Neural crest cell (in vitro differentiated cells): ENCODE results near the gene PCDHGA12. TPM values are rescaled to one million over a fixed set of nuclear protein-coding genes. Genes with fewer than 3 reads are reported as not detected.
"Not testable (repeated sequence)": the region's sequence is repeated elsewhere in the genome, so short reads cannot be mapped to it uniquely, and the experiment has no call there.

Experiments used
- DNase-seq: peaks from one replicate; pipeline ENCODE4 v3.0.0; 2021; ENCODE audit warnings: low read depth, mixed read lengths, low spot score
- H3K27ac Mint-ChIP-seq: one replicate; pipeline ENCODE4 v1.8.0; 2021; ENCODE audit warnings: mild to moderate bottlenecking, mixed read lengths; ENCODE audit not compliant: unreplicated experiment
- H3K27me3 Mint-ChIP-seq: 2 replicates; pipeline ENCODE4 v1.8.0; 2021; ENCODE audit warnings: low read depth, mild to moderate bottlenecking, mixed read lengths
- H3K36me3 Mint-ChIP-seq: 2 replicates; pipeline ENCODE4 v1.8.0; 2021; ENCODE audit warnings: low read depth, mild to moderate bottlenecking, mixed read lengths
- H3K4me1 Mint-ChIP-seq: 2 replicates; pipeline ENCODE4 v1.8.0; 2021; ENCODE audit warnings: mixed read lengths
- H3K4me3 Mint-ChIP-seq: one replicate; pipeline ENCODE4 v1.8.0; 2021; ENCODE audit warnings: mild to moderate bottlenecking, mixed read lengths
- H3K9me3 Mint-ChIP-seq: 2 replicates; pipeline ENCODE4 v1.8.0; 2021; ENCODE audit warnings: mixed read lengths
- total RNA-seq: library from RNA; stranded (reverse); gene quantifications from 2 replicates; pipeline ENCODE4 v1.2.1, GENCODE V29; 2021
- TF ChIP-seq, protein P1 (sequence below): fragments of 200-600 bp; sonication (generic); conservative IDR thresholded peaks from 2 replicates; pipeline ENCODE4 v1.5.0; 2021; ENCODE audit warnings: antibody characterized with exemption, mild to moderate bottlenecking

PCDHGA12 gene
- total RNA-seq, 1 donor from 2014 or later: 1.5 TPM

- H3K36me3 Mint-ChIP-seq: peaks cover 49% of the 10 kb centered on the region
- TF ChIP-seq, protein P1, sequence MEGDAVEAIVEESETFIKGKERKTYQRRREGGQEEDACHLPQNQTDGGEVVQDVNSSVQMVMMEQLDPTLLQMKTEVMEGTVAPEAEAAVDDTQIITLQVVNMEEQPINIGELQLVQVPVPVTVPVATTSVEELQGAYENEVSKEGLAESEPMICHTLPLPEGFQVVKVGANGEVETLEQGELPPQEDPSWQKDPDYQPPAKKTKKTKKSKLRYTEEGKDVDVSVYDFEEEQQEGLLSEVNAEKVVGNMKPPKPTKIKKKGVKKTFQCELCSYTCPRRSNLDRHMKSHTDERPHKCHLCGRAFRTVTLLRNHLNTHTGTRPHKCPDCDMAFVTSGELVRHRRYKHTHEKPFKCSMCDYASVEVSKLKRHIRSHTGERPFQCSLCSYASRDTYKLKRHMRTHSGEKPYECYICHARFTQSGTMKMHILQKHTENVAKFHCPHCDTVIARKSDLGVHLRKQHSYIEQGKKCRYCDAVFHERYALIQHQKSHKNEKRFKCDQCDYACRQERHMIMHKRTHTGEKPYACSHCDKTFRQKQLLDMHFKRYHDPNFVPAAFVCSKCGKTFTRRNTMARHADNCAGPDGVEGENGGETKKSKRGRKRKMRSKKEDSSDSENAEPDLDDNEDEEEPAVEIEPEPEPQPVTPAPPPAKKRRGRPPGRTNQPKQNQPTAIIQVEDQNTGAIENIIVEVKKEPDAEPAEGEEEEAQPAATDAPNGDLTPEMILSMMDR: peak; percentile 71
- H3K9me3 Mint-ChIP-seq: peaks cover 30% of the 10 kb centered on the region
- H3K27ac Mint-ChIP-seq, H3K4me1 Mint-ChIP-seq, H3K27me3 Mint-ChIP-seq, DNase-seq: not testable (repeated sequence)
- peak within 1 kb of the TSS; percentile 44 for H3K4me3 Mint-ChIP-seq
Measured at GRCh38 chr5:141387557-141388311, 42.6 kb upstream of the PCDHGA12 start, which contains the start of gene PCDHGB4. Gene PCDHGB4, plus strand, starts transcription at chr5:141387698. Its CDS starts 187 bp downstream, at chr5:141387885.

GRCh38 chr5:141388661-141389060 lies 41.6 kb upstream of the PCDHGA12 start:
- DNase-seq: no peak
- peaks cover 30% of the 10 kb centered on the region for H3K9me3 Mint-ChIP-seq
- no peak overlapping the region for H3K27ac Mint-ChIP-seq
- no peaks in the 10 kb centered on the region for H3K27me3 Mint-ChIP-seq
- peaks cover 51% of the 10 kb centered on the region for H3K36me3 Mint-ChIP-seq
- no peak overlapping the region for H3K4me3 Mint-ChIP-seq
- no peaks in the 10 kb centered on the region for H3K4me1 Mint-ChIP-seq
- TF ChIP-seq, protein P1: no peak

DNA sequence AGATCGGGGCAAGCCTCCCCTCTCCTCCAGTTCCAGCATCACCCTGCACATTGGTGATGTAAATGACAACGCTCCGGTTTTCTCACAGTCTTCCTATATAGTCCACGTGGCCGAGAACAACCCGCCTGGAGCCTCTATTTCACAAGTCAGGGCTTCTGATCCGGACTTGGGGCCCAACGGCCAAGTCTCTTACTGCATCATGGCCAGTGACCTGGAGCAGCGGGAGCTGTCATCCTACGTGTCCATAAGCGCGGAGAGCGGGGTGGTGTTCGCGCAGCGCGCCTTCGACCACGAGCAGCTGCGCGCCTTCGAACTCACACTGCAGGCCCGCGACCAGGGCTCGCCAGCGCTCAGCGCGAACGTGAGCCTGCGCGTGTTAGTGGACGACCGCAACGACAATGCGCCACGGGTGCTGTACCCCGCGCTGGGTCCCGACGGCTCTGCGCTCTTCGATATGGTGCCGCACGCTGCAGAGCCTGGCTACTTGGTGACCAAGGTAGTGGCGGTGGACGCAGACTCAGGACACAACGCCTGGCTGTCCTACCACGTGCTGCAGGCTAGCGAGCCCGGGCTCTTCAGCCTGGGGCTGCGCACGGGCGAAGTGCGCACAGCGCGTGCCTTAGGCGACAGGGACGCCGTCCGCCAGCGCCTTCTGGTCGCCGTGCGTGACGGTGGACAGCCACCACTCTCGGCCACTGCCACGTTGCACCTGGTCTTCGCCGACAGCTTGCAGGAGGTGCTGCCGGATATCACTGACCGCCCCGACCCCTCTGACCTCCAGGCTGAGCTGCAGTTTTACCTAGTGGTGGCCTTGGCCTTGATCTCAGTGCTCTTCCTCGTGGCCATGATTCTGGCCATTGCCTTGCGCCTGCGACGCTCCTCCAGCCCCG lies 40.9 kb upstream of the PCDHGA12 start:
- Mint-ChIP-seq H3K4me3 (no peak overlapping the region), H3K4me1 (no peaks in the 10 kb centered on the region), H3K36me3 (peaks cover 57% of the 10 kb centered on the region), H3K27ac (peak overlapping the region; percentile 41), H3K9me3 (peaks cover 31% of the 10 kb centered on the region), H3K27me3 (no peaks in the 10 kb centered on the region)
- no peak for DNase-seq
- TF ChIP-seq, protein P1: no peak

GRCh38 chr5:141392429-141393198 lies 37.7 kb upstream of the PCDHGA12 start, which contains the start of gene PCDHGA8:
Gene PCDHGA8, plus strand, starts transcription at chr5:141392633. Its CDS starts 181 bp downstream, at chr5:141392814.
- Mint-ChIP-seq H3K4me1 (no peaks in the 10 kb centered on the region), H3K4me3 (no peak within 1 kb of the TSS), H3K27ac (no peak within 1 kb of the TSS), H3K36me3 (peaks cover 43% of the 10 kb centered on the region), H3K9me3 (peaks cover 24% of the 10 kb centered on the region), H3K27me3 (no peaks in the 10 kb centered on the region)
- TF ChIP-seq, protein P1: no peak
- DNase-seq: no peak

DNA sequence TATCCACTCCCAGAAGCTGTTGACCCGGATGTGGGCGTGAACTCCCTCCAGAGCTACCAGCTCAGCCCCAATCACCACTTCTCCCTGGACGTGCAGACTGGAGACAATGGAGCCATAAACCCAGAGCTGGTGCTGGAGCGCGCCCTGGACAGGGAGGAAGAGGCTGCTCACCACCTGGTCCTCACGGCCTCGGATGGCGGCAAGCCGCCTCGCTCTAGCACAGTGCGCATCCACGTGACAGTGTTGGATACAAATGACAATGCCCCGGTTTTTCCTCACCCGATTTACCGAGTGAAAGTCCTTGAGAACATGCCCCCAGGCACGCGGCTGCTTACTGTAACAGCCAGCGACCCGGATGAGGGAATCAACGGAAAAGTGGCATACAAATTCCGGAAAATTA lies 37.0 kb upstream of the PCDHGA12 start:
- Mint-ChIP-seq H3K9me3 (peaks cover 24% of the 10 kb centered on the region), H3K4me1 (no peaks in the 10 kb centered on the region), H3K27ac (no peak overlapping the region), H3K4me3 (no peak overlapping the region), H3K36me3 (peaks cover 43% of the 10 kb centered on the region), H3K27me3 (no peaks in the 10 kb centered on the region)
- TF ChIP-seq, protein P1: no peak
- no peak for DNase-seq

- not testable (repeated sequence) for H3K27me3 Mint-ChIP-seq, H3K4me1 Mint-ChIP-seq
- peaks cover 43% of the 10 kb centered on the region for H3K36me3 Mint-ChIP-seq
Measured at GRCh38 chr5:141394401-141395187, 35.7 kb upstream of the PCDHGA12 start.

More at GRCh38 chr5:141394401-141395187, 35.7 kb upstream of the PCDHGA12 start:
- DNase-seq, H3K27ac Mint-ChIP-seq, H3K4me3 Mint-ChIP-seq: not testable (repeated sequence)
- H3K9me3 Mint-ChIP-seq: peaks cover 26% of the 10 kb centered on the region
